Adrenal gland (tissue), 5 donors: ENCODE data around the gene SOX2.

Experiments
- CTCF ChIP-seq, 6 experiments: fragments of 450-650 bp in 4 of 6; fragments of 200-600 bp in 2 of 6; sonication (generic) in 1 of 6; IDR thresholded peaks; 1 replicate in 5 of 6; 2 replicates in 1 of 6; pipeline versions ENCODE4 v1.5.1 to v1.8.0; 2016 to 2021; ENCODE audit warnings: antibody characterized with exemption in 6 of 6, mild to moderate bottlenecking in 2 of 6, moderate library complexity in 1 of 6
- POLR2A ChIP-seq, 2 donors: fragments of 450-650 bp; IDR thresholded peaks; one replicate each; pipeline ENCODE4 v1.6.1; 2017; ENCODE audit warnings: antibody characterized with exemption in 2 of 2, mild to moderate bottlenecking in 2 of 2, moderate library complexity in 1 of 2
- donor health status: DM: no; HTN: no; CAD: no.

GRCh38 chr3:181725131-181725731 lies 13.5 kb downstream of the SOX2 start:
- TF ChIP-seq CTCF (IDR thresholded peaks at IDR 0.05) (no peak), POLR2A (IDR thresholded peaks at IDR 0.05) (no peak)
